Left lung (tissue), 10 donors: ENCODE results near the gene PDGFC. TPM values are rescaled to one million over a fixed set of nuclear protein-coding genes. Genes with fewer than 3 reads are reported as not detected.

Experiments used
- ATAC-seq: fragments of 200-7000 bp; cut with Tn5 transposase; one replicate; pipeline ENCODE4 v1.9.1; 2020; ENCODE audit warnings: moderate library complexity
- DNase-seq, 4 donors: peaks; one replicate each; pipeline ENCODE4 v3.0.0-alpha.2; 2013 to 2020
- H3K27ac ChIP-seq, 2 donors: fragments of 200-600 bp; sonication (generic) in 1 of 2; one replicate each; pipeline versions ENCODE4 v1.5.0 to v1.8.0; 2020 to 2021
- H3K27me3 ChIP-seq, 2 donors: fragments of 200-600 bp; sonication (generic) in 1 of 2; one replicate each; pipeline versions ENCODE4 v1.5.0 to v1.8.0; 2020 to 2021
- H3K36me3 ChIP-seq, 2 donors: fragments of 200-600 bp; sonication (generic) in 1 of 2; one replicate each; pipeline versions ENCODE4 v1.5.0 to v1.8.0; 2020 to 2021
- H3K4me1 ChIP-seq, 2 donors: fragments of 200-600 bp; one replicate each; pipeline ENCODE4 v1.8.0; 2021
- H3K4me3 ChIP-seq, 2 donors: fragments of 200-600 bp; sonication (generic) in 1 of 2; one replicate each; pipeline versions ENCODE4 v1.5.0 to v1.8.0; 2020 to 2021; ENCODE audit warnings: mild to moderate bottlenecking in 1 of 2
- H3K9me3 ChIP-seq, 2 donors: fragments of 200-600 bp; sonication (generic) in 1 of 2; one replicate each; pipeline versions ENCODE4 v1.5.0 to v1.8.0; 2020 to 2021
- intact Hi-C, 2 donors: fragments of 100-400 bp; cut with DNase I; formaldehyde crosslinking; loops; one replicate each; pipeline versions ENCODE4 v1.11.2 to v1.14.2; 2022
- polyA plus RNA-seq, 6 donors: library from polyadenylated mRNA; unstranded; fragments of 120-200 nt; gene quantifications; one replicate each; pipeline ENCODE4 v1.2.1, GENCODE V29; 2013; ENCODE audit not compliant: insufficient read length in 6 of 6
- total RNA-seq, 2 donors: library from RNA; stranded (reverse); fragmentation: NEBNext Ultra II Directional; extraction: Animal tissue kit (Norgen Biotek cat#: 25700); gene quantifications; one replicate each; pipeline ENCODE4 v1.2.1, GENCODE V29; 2021
- TF ChIP-seq, protein P1 (sequence below), 2 donors: fragments of 200-600 bp; sonication (generic) in 1 of 2; IDR thresholded peaks; one replicate each; pipeline versions ENCODE4 v1.5.0 to v1.8.0; 2021; ENCODE audit warnings: antibody characterized with exemption in 2 of 2
- donor health status: DM: no; HTN: yes; CAD: no.
- donor health status: DM: no; HTN: no; CAD: no.

Gene PDGFC
- total and polyA plus RNA-seq, 8 donors: 22.4 to 51.6 (median 37.4) TPM

DNA sequence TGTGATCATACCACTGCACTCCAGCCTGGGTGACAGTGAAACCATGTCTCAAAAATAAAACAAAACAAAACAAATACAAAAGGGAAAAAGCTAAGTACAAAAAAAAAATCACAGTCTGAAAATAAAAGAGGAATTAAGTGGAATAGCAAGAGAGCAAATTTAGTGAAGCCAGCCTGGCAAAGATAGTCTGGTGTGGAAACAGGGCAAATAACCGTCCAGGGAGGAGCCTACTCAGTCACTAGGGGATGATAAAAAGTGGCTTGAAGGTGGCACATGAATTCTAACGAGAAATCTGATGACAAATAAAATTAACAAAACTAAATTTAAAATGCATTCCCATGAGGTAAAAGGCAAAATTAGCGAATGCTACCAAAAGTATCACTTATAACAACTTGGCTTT lies 8.2 kb downstream of the PDGFC start:
- ATAC-seq (no peak), DNase-seq (no peak)
- Histone ChIP-seq H3K27ac (no peak overlapping the region), H3K4me1 (peaks cover 4 to 28% of the 10 kb centered on the region in 2 donors), H3K36me3 (no peaks in the 10 kb centered on the region), H3K27me3 (no peaks in the 10 kb centered on the region), H3K4me3 (no peak overlapping the region), H3K9me3 (no peaks in the 10 kb centered on the region)
- TF ChIP-seq, protein P1, sequence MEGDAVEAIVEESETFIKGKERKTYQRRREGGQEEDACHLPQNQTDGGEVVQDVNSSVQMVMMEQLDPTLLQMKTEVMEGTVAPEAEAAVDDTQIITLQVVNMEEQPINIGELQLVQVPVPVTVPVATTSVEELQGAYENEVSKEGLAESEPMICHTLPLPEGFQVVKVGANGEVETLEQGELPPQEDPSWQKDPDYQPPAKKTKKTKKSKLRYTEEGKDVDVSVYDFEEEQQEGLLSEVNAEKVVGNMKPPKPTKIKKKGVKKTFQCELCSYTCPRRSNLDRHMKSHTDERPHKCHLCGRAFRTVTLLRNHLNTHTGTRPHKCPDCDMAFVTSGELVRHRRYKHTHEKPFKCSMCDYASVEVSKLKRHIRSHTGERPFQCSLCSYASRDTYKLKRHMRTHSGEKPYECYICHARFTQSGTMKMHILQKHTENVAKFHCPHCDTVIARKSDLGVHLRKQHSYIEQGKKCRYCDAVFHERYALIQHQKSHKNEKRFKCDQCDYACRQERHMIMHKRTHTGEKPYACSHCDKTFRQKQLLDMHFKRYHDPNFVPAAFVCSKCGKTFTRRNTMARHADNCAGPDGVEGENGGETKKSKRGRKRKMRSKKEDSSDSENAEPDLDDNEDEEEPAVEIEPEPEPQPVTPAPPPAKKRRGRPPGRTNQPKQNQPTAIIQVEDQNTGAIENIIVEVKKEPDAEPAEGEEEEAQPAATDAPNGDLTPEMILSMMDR (IDR thresholded peaks at IDR 0.05): no peak
- intact Hi-C loops: no loop called here

DNA sequence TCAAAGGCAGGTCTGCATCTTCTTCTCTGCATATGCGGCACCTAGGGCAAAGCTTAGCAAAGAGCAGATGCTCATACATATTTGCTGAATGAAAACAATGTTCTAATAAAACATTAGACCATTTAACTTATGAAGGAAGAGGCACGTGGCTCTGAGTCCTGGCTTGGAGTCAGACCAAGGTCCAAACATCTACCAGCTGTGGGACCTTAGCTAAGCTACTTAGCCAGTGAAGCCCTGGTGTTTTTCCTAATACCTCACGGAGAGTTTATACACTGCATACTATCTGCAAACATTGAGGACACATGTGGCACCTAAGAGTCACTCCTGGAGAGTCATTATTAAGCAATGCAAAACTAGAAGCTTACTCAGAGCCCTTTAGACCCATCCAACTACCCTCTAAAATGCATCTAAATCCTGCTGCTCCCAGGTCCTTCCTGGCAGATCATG lies 9.0 kb downstream of the PDGFC start:
- no peaks in the 10 kb centered on the region for H3K36me3 ChIP-seq
- H3K27me3 ChIP-seq: no peaks in the 10 kb centered on the region
- peaks cover 0 to 28% of the 10 kb centered on the region in 2 donors for H3K4me1 ChIP-seq
- DNase-seq (no peak), ATAC-seq (peak; percentile 72)
- TF ChIP-seq, protein P1 (IDR thresholded peaks at IDR 0.05): no peak
- intact Hi-C loops: no loop called here
- H3K27ac ChIP-seq: no peak overlapping the region
- H3K4me3 ChIP-seq: no peak overlapping the region
- no peaks in the 10 kb centered on the region for H3K9me3 ChIP-seq

DNA sequence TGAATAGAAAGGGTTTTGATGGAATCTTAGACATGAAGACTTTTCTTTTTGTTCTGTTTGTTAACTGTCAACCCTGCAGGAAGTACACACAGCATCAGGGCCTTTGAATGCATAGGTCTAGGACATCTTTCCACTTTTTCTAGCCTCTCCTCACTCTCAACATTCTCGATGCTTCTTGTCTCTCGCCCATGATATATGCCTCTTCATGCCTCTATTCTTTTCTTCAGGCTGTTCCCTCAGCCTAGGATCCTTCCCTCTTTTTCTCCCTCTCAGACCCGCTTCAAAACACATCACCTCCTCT lies 9.6 kb downstream of the PDGFC start:
- Histone ChIP-seq H3K27ac (no peak overlapping the region), H3K36me3 (no peaks in the 10 kb centered on the region), H3K4me1 (peaks cover 0 to 23% of the 10 kb centered on the region in 2 donors), H3K4me3 (no peak overlapping the region), H3K27me3 (no peaks in the 10 kb centered on the region), H3K9me3 (no peaks in the 10 kb centered on the region)
- TF ChIP-seq, protein P1 (IDR thresholded peaks at IDR 0.05): no peak
- DNase-seq (no peak), ATAC-seq (no peak)
- intact Hi-C loops: no loop called here

DNA sequence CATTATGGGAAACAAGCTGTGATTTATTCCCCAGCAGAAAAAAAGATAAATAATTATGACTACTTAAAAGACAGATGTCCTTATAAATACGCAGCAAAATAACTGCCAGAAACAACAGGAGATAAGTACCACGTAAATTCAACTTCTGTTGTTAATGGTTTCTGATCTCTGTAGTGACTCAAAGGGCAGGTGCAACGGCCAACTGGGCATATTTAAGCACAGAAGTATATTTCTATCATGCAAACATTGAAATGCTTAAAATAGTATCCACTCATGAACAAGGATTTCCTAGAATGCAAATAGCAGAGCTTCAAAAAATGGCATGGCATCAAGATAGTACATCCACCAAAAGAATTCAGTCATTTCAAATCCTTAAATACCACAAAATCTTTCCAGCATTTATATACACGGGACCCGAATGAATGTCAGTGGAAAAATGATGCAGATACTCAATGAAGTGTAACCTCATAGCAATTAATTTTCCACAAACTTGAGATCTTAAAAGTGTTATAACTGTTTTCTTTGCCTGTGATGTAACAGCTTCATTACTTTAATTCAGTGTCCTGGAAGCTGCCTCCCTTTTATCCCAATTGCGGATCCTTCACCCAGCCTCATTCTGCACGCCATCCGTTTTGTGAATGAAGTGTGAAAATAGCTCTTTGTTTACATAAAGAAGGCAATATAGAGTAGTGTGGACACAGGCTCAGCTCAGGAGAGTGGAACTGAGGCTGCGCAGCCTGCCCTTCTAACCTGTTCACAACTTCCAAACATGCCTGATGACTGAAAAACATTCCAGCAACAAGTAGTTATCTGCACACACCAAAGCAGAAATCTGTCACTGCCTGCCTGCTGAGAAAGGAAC lies 10.2 kb downstream of the PDGFC start:
- TF ChIP-seq, protein P1 (IDR thresholded peaks at IDR 0.05): no peak
- H3K4me1 ChIP-seq: peaks cover 0 to 18% of the 10 kb centered on the region in 2 donors
- intact Hi-C loops: no loop called here
- H3K27ac ChIP-seq: no peak overlapping the region
- no peaks in the 10 kb centered on the region for H3K27me3 ChIP-seq
- H3K4me3 ChIP-seq: no peak overlapping the region
- no peaks in the 10 kb centered on the region for H3K36me3 ChIP-seq
- H3K9me3 ChIP-seq: no peaks in the 10 kb centered on the region
- ATAC-seq (no peak), DNase-seq (no peak)

DNA sequence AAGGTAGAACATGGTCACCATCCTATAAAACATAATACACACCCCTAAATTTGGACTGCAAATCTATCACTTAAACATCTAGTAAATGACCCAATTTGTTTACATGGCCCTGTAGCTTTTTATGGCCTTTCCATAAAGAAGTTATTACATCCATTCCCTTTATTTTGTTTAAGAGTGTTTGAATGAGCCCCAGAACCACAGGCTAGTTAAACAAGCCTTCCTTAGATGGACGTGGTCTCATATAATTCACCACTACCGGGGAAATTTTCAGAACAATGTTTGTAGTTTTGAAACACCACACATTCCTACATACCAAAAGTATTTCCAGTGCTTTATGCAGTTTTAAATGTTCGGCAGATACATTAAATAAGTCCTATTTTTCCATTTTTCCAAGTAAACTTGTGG lies 12.3 kb downstream of the PDGFC start:
- no peak overlapping the region for H3K4me3 ChIP-seq
- no peak for ATAC-seq
- DNase-seq: no peak
- peaks cover 0 to 18% of the 10 kb centered on the region in 2 donors for H3K4me1 ChIP-seq
- H3K27ac ChIP-seq: no peak overlapping the region
- intact Hi-C loops: no loop called here
- H3K27me3 ChIP-seq: no peaks in the 10 kb centered on the region
- TF ChIP-seq, protein P1 (IDR thresholded peaks at IDR 0.05): no peak
- H3K9me3 ChIP-seq: no peaks in the 10 kb centered on the region
- H3K36me3 ChIP-seq: no peaks in the 10 kb centered on the region
